IMR-90 (cell line): ENCODE data around the gene SRBD1. TPM values are rescaled to one million over a fixed set of nuclear protein-coding genes. Genes with fewer than 3 reads are reported as not detected.

Source experiments
- ATAC-seq: fragments of 200-7000 bp; cut with Tn5 transposase; 2 replicates; pipeline ENCODE4 v1.9.1; 2020; ENCODE audit warnings: low read depth, mild to moderate bottlenecking, moderate library complexity
- BruUV-seq: library from RNA; stranded (reverse); fragments of 400-500 nt; replicated peaks from 2 replicates; lab custom pipeline; 2021; lab: Mats Ljungman, UMichigan
- CTCF ChIA-PET: fragments of 300-600 bp; formaldehyde crosslinking; extraction: SDS; loops from one replicate; lab custom pipeline; 2021; ENCODE audit warnings: antibody characterized with exemption; lab: Yijun Ruan, JAX
- POLR2A ChIA-PET: fragments of 300-600 bp; sonication (Branson Sonifier 250); formaldehyde crosslinking; loops from one replicate; lab custom pipeline; 2022; ENCODE audit warnings: antibody characterized with exemption; ENCODE audit not compliant: unreplicated experiment; lab: Charles Lee
- DNase-seq: peaks from one replicate; pipeline ENCODE4 v3.0.0; 2013
- H2AFZ ChIP-seq: replicated peaks from 2 replicates; pipeline ENCODE3; 2013; ENCODE audit warnings: low read length, mild to moderate bottlenecking; ENCODE audit not compliant: poor library complexity
- H2AK5ac ChIP-seq: 2 replicates; pipeline ENCODE4 v1.6.1; 2013; ENCODE audit warnings: low read depth, low read length, inconsistent platforms
- H2AK9ac ChIP-seq: replicated peaks from 2 replicates; pipeline ENCODE3; 2013; ENCODE audit warnings: mild to moderate bottlenecking, low read depth, low read length, moderate library complexity; ENCODE audit not compliant: poor library complexity
- H2BK120ac ChIP-seq: 2 replicates; pipeline ENCODE4 v1.6.1; 2013; ENCODE audit warnings: low read depth, low read length, inconsistent platforms
- H2BK15ac ChIP-seq: 3 replicates; pipeline ENCODE4 v1.6.1; 2013; ENCODE audit warnings: low read depth, low read length, inconsistent platforms
- H2BK20ac ChIP-seq: 2 replicates; pipeline ENCODE4 v1.6.1; 2013; ENCODE audit warnings: low read depth, mild to moderate bottlenecking, inconsistent platforms, low read length, moderate library complexity
- H2BK5ac ChIP-seq: 2 replicates; pipeline ENCODE4 v1.6.1; 2013; ENCODE audit warnings: mild to moderate bottlenecking, low read depth, low read length, inconsistent platforms; ENCODE audit not compliant: poor library complexity, severe bottlenecking
- H3K14ac ChIP-seq: replicated peaks from 2 replicates; pipeline ENCODE4 v1.6.1; 2013; ENCODE audit warnings: low read depth, low read length, inconsistent platforms
- H3K18ac ChIP-seq: 2 replicates; pipeline ENCODE4 v1.6.1; 2013; ENCODE audit warnings: low read depth, low read length, control low read depth
- H3K23ac ChIP-seq: 2 replicates; pipeline ENCODE4 v1.6.1; 2013; ENCODE audit warnings: low read depth, low read length, inconsistent platforms
- H3K27ac ChIP-seq: 2 replicates; pipeline ENCODE4 v1.5.1; 2013; ENCODE audit warnings: mild to moderate bottlenecking, control low read depth, low read length; ENCODE audit not compliant: insufficient read depth
- H3K27me3 ChIP-seq: 2 replicates; pipeline ENCODE4 v1.6.1; 2013; ENCODE audit warnings: low read length; ENCODE audit not compliant: control insufficient read depth, insufficient read depth
- H3K36me3 ChIP-seq: 2 replicates; pipeline ENCODE4 v1.6.1; 2013; ENCODE audit warnings: low read length, mixed read lengths; ENCODE audit not compliant: control insufficient read depth, insufficient read depth
- H3K4ac ChIP-seq: 2 replicates; pipeline ENCODE4 v1.6.1; 2013; ENCODE audit warnings: low read depth, low read length, inconsistent platforms
- H3K4me1 ChIP-seq: 2 replicates; pipeline ENCODE4 v1.6.1; 2013; ENCODE audit warnings: low read length, mixed read lengths; ENCODE audit not compliant: control insufficient read depth, insufficient read depth
- H3K4me2 ChIP-seq: 2 replicates; pipeline ENCODE4 v1.6.1; 2013; ENCODE audit warnings: low read depth, mild to moderate bottlenecking, control low read depth, low read length, moderate library complexity
- H3K4me3 ChIP-seq: 2 replicates; pipeline ENCODE4 v1.5.1; 2013; ENCODE audit warnings: low read depth, mild to moderate bottlenecking, control low read depth, low read length, moderate library complexity; ENCODE audit not compliant: insufficient read depth
- H3K56ac ChIP-seq: 2 replicates; pipeline ENCODE4 v1.6.1; 2013; ENCODE audit warnings: low read length, inconsistent platforms; ENCODE audit not compliant: insufficient read depth; ENCODE audit errors: extremely low read depth
- H3K79me1 ChIP-seq, 2 experiments: 2 replicates each; pipeline ENCODE4 v1.6.1; 2013; ENCODE audit warnings: low read length in 2 of 2, inconsistent platforms in 1 of 2, low read depth in 1 of 2
- H3K9ac ChIP-seq: 2 replicates; pipeline ENCODE4 v1.6.1; 2013; ENCODE audit warnings: low read depth, low read length, control low read depth
- H3K9me1 ChIP-seq: 2 replicates; pipeline ENCODE4 v1.6.1; 2013; ENCODE audit warnings: low read length, inconsistent platforms; ENCODE audit not compliant: insufficient read depth
- H3K9me3 ChIP-seq: 2 replicates; pipeline ENCODE4 v1.6.1; 2013; ENCODE audit warnings: low read length; ENCODE audit not compliant: control insufficient read depth, insufficient read depth
- H4K20me1 ChIP-seq: 2 replicates; pipeline ENCODE4 v1.6.1; 2013; ENCODE audit warnings: low read length, inconsistent platforms; ENCODE audit not compliant: insufficient read depth
- H4K5ac ChIP-seq: 2 replicates; pipeline ENCODE4 v1.6.1; 2013; ENCODE audit warnings: mild to moderate bottlenecking, low read depth, low read length, control low read depth
- H4K8ac ChIP-seq, 2 experiments: 2 replicates each; pipeline ENCODE4 v1.6.1; 2013; ENCODE audit warnings: low read depth in 2 of 2, low read length in 2 of 2, control low read depth in 1 of 2, inconsistent platforms in 1 of 2
- H4K91ac ChIP-seq: 2 replicates; pipeline ENCODE4 v1.6.1; 2013; ENCODE audit warnings: low read depth, low read length, inconsistent platforms; ENCODE audit not compliant: insufficient read depth
- BHLHE40 ChIP-seq: fragments of 150-350 bp; IDR thresholded peaks from 2 replicates; pipeline ENCODE4 v1.6.1; 2016; ENCODE audit warnings: mild to moderate bottlenecking, low read depth, low read length
- CEBPB ChIP-seq: IDR thresholded peaks from 2 replicates; pipeline ENCODE4 v1.6.1; 2012; ENCODE audit warnings: low read depth, low read length, improper control_type of control experiment
- CHD1 ChIP-seq: IDR thresholded peaks from 2 replicates; pipeline ENCODE4 v1.6.1; 2012; ENCODE audit warnings: low read depth, low read length, improper control_type of control experiment
- FOS ChIP-seq: fragments of 150-350 bp; IDR thresholded peaks from 2 replicates; pipeline ENCODE4 v1.6.1; 2016; ENCODE audit warnings: low read depth, low read length
- MAFK ChIP-seq: IDR thresholded peaks from 2 replicates; pipeline ENCODE4 v1.6.1; 2012; ENCODE audit warnings: low read depth, low read length, improper control_type of control experiment
- MAZ ChIP-seq: IDR thresholded peaks from 2 replicates; pipeline ENCODE4 v1.6.1; 2012; ENCODE audit warnings: low read depth, mild to moderate bottlenecking, low read length, improper control_type of control experiment, moderate library complexity, borderline replicate concordance
- MXI1 ChIP-seq: IDR thresholded peaks from 2 replicates; pipeline ENCODE4 v1.6.1; 2012; ENCODE audit warnings: low read depth, mild to moderate bottlenecking, low read length, moderate library complexity, borderline replicate concordance
- NFE2L2 ChIP-seq: fragments of 150-350 bp; IDR thresholded peaks from 2 replicates; pipeline ENCODE4 v1.6.1; 2016; ENCODE audit warnings: low read depth, mild to moderate bottlenecking, low read length
- POLR2A ChIP-seq: IDR thresholded peaks from 2 replicates; pipeline ENCODE4 v1.6.1; 2012; ENCODE audit warnings: mild to moderate bottlenecking, low read depth, low read length
- RAD21 ChIP-seq: IDR thresholded peaks from 2 replicates; pipeline ENCODE4 v1.6.1; 2012; ENCODE audit warnings: low read length, improper control_type of control experiment
- RCOR1 ChIP-seq: IDR thresholded peaks from 2 replicates; pipeline ENCODE4 v1.6.1; 2012; ENCODE audit warnings: mild to moderate bottlenecking, low read length, improper control_type of control experiment; ENCODE audit not compliant: insufficient replicate concordance
- RFX5 ChIP-seq: IDR thresholded peaks from 2 replicates; pipeline ENCODE4 v1.8.0; 2012; ENCODE audit warnings: low read depth, mild to moderate bottlenecking, low read length, moderate library complexity
- SMC3 ChIP-seq: fragments of 150-350 bp; IDR thresholded peaks from 2 replicates; pipeline ENCODE4 v1.6.1; 2016; ENCODE audit warnings: low read depth, mild to moderate bottlenecking, antibody characterized with exemption, low read length, moderate library complexity
- WGBS, 2 experiments: methylation state at CpG; one replicate each; pipeline versions ENCODE4 v1.1.5 to v1.1.7; 2013; ENCODE audit warnings: missing lambda C conversion rate in 2 of 2; ENCODE audit not compliant: insufficient read length in 1 of 2; ENCODE audit errors: extremely low coverage in 2 of 2; 5-methylcytosine and 5-hydroxymethylcytosine counted together
- dilution Hi-C: fragments of 300-500 bp; cut with HindIII; formaldehyde crosslinking; loops from one replicate; pipeline ENCODE4 v1.14.3; 2018; ENCODE audit warnings: low sequenced_read_pairs; ENCODE audit not compliant: unreplicated experiment
- in situ Hi-C: fragments of 300-500 bp; cut with MboI; formaldehyde crosslinking; loops from 3 replicates; pipeline ENCODE4 v1.14.3; 2019; ENCODE audit warnings: low sequenced_read_pairs, inconsistent platforms, mixed read lengths
- intact Hi-C: fragments of 100-400 bp; cut with micrococcal nuclease; formaldehyde crosslinking; loops from 2 replicates; pipeline ENCODE4 v1.10.0; 2022
- polyA plus RNA-seq, 3 experiments: library from polyadenylated mRNA; depleted of rRNA; stranded (reverse); fragments of >200 nt; gene quantifications; 2 replicates each; pipeline ENCODE4 v1.2.3, GENCODE V29; 2012; ENCODE audit warnings: low replicate concordance in 1 of 3
- total RNA-seq: library from RNA; depleted of rRNA; stranded (reverse); fragments of >200 nt; gene quantifications from 2 replicates; pipeline ENCODE4 v1.2.3, GENCODE V29; 2012
- TF ChIP-seq, protein P1 (sequence below): fragments of 150-350 bp; IDR thresholded peaks from 2 replicates; pipeline ENCODE4 v1.6.1; 2016; ENCODE audit warnings: low read depth, mild to moderate bottlenecking, low read length, moderate library complexity, borderline replicate concordance
- TF ChIP-seq, protein P2 (sequence below): conservative IDR thresholded peaks from 2 replicates; pipeline ENCODE4 v1.5.1; 2012; ENCODE audit warnings: mild to moderate bottlenecking, low read depth, low read length, improper control_type of control experiment
- TF ChIP-seq, protein P3 (sequence below): fragments of 150-350 bp; IDR thresholded peaks from 2 replicates; pipeline ENCODE4 v1.6.1; 2017; ENCODE audit warnings: mild to moderate bottlenecking, antibody characterized with exemption, low read length, low read depth

Gene SRBD1
- total and polyA plus RNA-seq, 2 of the 4 experiments (the other 2 are of a cell fraction), result 3.5 to 14.7 TPM

DNA sequence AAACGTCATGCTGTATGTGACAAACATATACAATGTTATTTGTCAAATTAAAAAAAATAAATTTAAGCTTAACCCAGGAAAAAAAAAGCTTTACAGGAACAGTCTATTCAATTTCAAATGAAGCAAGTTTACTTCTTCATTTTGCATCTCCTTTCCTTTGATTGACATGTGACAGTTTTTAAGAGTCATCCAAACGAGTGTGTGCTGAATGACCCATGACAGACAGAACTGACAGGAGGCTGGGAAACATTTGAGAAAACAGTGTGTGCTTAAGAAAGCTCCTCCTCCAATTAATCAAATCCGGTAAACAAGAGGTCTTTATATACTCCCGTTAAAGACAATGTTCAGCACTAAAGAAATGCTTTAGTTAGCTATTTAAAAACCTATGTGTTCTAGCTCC lies 177.7 kb downstream of the SRBD1 start:
- intact Hi-C loops, result no loop called here
- in situ Hi-C loops, result no loop called here
- Histone ChIP-seq H4K91ac (no peak overlapping the region), H2BK5ac (no peak overlapping the region), H2BK15ac (no peak overlapping the region), H2AK5ac (no peak overlapping the region), H3K4ac (no peak overlapping the region), H2BK20ac (no peak overlapping the region), H3K27ac (no peak overlapping the region), H2AFZ (no peak overlapping the region), H4K8ac (no peak overlapping the region; a peak in 1 of 4 replicates), H3K27me3 (no peaks in the 10 kb centered on the region), H3K56ac (no peak overlapping the region), H3K14ac (no peak overlapping the region), H3K9me3 (no peaks in the 10 kb centered on the region), H3K9ac (no peak overlapping the region), H3K18ac (peak overlapping the region; percentile 65; the same call in 1 of the 2 replicates), H3K23ac (no peak overlapping the region), H2AK9ac (no peak overlapping the region), H3K4me3 (no peak overlapping the region), H3K79me1 (no peaks in the 10 kb centered on the region), H3K4me1 (no peaks in the 10 kb centered on the region; the same call in 1 of the 2 replicates), H3K4me2 (no peak overlapping the region), H3K36me3 (no peaks in the 10 kb centered on the region), H4K20me1 (no peaks in the 10 kb centered on the region), H3K9me1 (no peaks in the 10 kb centered on the region), H4K5ac (no peak overlapping the region; the same call in 1 of the 2 replicates), H2BK120ac (no peak overlapping the region)
- WGBS, 2 experiments, result no CpG with 5 or more reads among the region's 4 CpGs
- dilution Hi-C loops, result no loop called here
- DNase-seq (no peak), ATAC-seq (no peak)
- no TSS peak for BruUV-seq
- ChIA-PET CTCF (no interaction called here), POLR2A (no interaction called here)
- TF ChIP-seq, protein P1, sequence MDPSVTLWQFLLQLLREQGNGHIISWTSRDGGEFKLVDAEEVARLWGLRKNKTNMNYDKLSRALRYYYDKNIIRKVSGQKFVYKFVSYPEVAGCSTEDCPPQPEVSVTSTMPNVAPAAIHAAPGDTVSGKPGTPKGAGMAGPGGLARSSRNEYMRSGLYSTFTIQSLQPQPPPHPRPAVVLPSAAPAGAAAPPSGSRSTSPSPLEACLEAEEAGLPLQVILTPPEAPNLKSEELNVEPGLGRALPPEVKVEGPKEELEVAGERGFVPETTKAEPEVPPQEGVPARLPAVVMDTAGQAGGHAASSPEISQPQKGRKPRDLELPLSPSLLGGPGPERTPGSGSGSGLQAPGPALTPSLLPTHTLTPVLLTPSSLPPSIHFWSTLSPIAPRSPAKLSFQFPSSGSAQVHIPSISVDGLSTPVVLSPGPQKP, result no peak
- TF ChIP-seq MXI1, result no peak
- no peak for TF ChIP-seq MAZ
- no peak for TF ChIP-seq NFE2L2
- TF ChIP-seq BHLHE40, result no peak
- TF ChIP-seq, protein P2, sequence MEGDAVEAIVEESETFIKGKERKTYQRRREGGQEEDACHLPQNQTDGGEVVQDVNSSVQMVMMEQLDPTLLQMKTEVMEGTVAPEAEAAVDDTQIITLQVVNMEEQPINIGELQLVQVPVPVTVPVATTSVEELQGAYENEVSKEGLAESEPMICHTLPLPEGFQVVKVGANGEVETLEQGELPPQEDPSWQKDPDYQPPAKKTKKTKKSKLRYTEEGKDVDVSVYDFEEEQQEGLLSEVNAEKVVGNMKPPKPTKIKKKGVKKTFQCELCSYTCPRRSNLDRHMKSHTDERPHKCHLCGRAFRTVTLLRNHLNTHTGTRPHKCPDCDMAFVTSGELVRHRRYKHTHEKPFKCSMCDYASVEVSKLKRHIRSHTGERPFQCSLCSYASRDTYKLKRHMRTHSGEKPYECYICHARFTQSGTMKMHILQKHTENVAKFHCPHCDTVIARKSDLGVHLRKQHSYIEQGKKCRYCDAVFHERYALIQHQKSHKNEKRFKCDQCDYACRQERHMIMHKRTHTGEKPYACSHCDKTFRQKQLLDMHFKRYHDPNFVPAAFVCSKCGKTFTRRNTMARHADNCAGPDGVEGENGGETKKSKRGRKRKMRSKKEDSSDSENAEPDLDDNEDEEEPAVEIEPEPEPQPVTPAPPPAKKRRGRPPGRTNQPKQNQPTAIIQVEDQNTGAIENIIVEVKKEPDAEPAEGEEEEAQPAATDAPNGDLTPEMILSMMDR, result no peak
- TF ChIP-seq RAD21, result no peak
- TF ChIP-seq CHD1, result no peak
- no peak for TF ChIP-seq CEBPB
- TF ChIP-seq FOS, result no peak
- no peak for TF ChIP-seq SMC3
- no peak for TF ChIP-seq MAFK
- TF ChIP-seq, protein P3, sequence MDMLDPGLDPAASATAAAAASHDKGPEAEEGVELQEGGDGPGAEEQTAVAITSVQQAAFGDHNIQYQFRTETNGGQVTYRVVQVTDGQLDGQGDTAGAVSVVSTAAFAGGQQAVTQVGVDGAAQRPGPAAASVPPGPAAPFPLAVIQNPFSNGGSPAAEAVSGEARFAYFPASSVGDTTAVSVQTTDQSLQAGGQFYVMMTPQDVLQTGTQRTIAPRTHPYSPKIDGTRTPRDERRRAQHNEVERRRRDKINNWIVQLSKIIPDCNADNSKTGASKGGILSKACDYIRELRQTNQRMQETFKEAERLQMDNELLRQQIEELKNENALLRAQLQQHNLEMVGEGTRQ, result no peak
- TF ChIP-seq RFX5, result no peak
- TF ChIP-seq RCOR1, result no peak
- no peak for TF ChIP-seq POLR2A
